Activated B cell treated with CpG ODN at 0.5 μM for 24 hours (primary cell): ENCODE data around the gene ZSCAN16. TPM values are rescaled to one million over a fixed set of nuclear protein-coding genes. Genes with fewer than 3 reads are reported as not detected.

ENCODE experiments used
- ATAC-seq: fragments of 200-7000 bp; cut with Tn5 transposase; one replicate; pipeline ENCODE4 v1.10.0; 2021; ENCODE audit warnings: low read depth, mild to moderate bottlenecking, moderate library complexity
- CTCF ChIA-PET: fragments of 350-600 bp; sonication (Branson Sonifier 250); formaldehyde crosslinking; loops from one replicate; lab custom pipeline; 2021; ENCODE audit warnings: antibody characterized with exemption; lab: Charles Lee
- POLR2A ChIA-PET: fragments of 350-600 bp; sonication (Branson Sonifier 250); formaldehyde crosslinking; loops from one replicate; lab custom pipeline; 2021; ENCODE audit warnings: antibody characterized with exemption; lab: Charles Lee
- DNase-seq: peaks from one replicate; pipeline ENCODE4 v3.0.0; 2022
- H3K27ac Mint-ChIP-seq: one replicate; pipeline ENCODE4 v1.8.0; 2020; ENCODE audit warnings: mixed read lengths
- H3K27me3 Mint-ChIP-seq: one replicate; pipeline ENCODE4 v1.8.0; 2021; ENCODE audit warnings: mixed read lengths
- H3K36me3 Mint-ChIP-seq: one replicate; pipeline ENCODE4 v1.8.0; 2021; ENCODE audit warnings: low read depth, mixed read lengths
- H3K4me1 Mint-ChIP-seq: one replicate; pipeline ENCODE4 v1.8.0; 2021; ENCODE audit warnings: mixed read lengths
- H3K4me3 Mint-ChIP-seq: one replicate; pipeline ENCODE4 v1.8.0; 2020; ENCODE audit warnings: mild to moderate bottlenecking, mixed read lengths
- H3K9me3 Mint-ChIP-seq: one replicate; pipeline ENCODE4 v1.8.0; 2020; ENCODE audit warnings: mixed read lengths
- intact Hi-C: fragments of 100-400 bp; cut with micrococcal nuclease; formaldehyde crosslinking; loops from one replicate; pipeline ENCODE4 v1.15.1; 2024
- total RNA-seq: library from RNA; stranded (reverse); gene quantifications from 2 replicates; pipeline ENCODE4 v1.2.3, GENCODE V29; 2022
- TF ChIP-seq, protein P1 (sequence below): fragments of 200-600 bp; IDR thresholded peaks from one replicate; pipeline ENCODE4 v1.8.0; 2022; ENCODE audit warnings: antibody characterized with exemption, mild to moderate bottlenecking

Gene ZSCAN16
- total RNA-seq, 1 donor from 2014 or later: 12.6 TPM

DNA sequence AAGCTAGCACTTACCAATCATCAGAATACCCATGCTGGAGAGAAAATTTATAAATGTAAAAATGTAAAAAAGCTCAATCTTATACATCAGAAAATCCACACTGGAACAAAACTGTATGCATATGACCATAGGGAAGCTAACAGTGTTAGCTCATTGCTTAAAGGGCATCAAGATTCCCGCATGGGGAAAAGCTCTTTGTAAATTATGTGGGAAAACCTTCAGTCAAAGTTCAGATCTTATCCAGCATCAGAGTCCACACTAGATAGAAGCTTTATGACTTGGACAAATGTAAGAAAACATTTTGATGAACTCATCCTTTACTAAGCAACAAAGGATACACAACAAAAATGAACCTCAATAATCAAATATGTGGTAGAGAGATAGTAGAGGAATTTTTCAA, 52.0 kb downstream of the ZSCAN16 start:
- TF ChIP-seq, protein P1, sequence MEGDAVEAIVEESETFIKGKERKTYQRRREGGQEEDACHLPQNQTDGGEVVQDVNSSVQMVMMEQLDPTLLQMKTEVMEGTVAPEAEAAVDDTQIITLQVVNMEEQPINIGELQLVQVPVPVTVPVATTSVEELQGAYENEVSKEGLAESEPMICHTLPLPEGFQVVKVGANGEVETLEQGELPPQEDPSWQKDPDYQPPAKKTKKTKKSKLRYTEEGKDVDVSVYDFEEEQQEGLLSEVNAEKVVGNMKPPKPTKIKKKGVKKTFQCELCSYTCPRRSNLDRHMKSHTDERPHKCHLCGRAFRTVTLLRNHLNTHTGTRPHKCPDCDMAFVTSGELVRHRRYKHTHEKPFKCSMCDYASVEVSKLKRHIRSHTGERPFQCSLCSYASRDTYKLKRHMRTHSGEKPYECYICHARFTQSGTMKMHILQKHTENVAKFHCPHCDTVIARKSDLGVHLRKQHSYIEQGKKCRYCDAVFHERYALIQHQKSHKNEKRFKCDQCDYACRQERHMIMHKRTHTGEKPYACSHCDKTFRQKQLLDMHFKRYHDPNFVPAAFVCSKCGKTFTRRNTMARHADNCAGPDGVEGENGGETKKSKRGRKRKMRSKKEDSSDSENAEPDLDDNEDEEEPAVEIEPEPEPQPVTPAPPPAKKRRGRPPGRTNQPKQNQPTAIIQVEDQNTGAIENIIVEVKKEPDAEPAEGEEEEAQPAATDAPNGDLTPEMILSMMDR: no peak
- intact Hi-C loops: no loop called here
- ChIA-PET CTCF (no interaction called here), POLR2A (no interaction called here)
- H3K4me1 Mint-ChIP-seq: no peaks in the 10 kb centered on the region
- DNase-seq (no peak), ATAC-seq (no peak)
- peaks cover 38% of the 10 kb centered on the region for H3K27me3 Mint-ChIP-seq
- H3K27ac Mint-ChIP-seq: no peak overlapping the region
- peaks cover 4% of the 10 kb centered on the region for H3K9me3 Mint-ChIP-seq
- H3K36me3 Mint-ChIP-seq: no peaks in the 10 kb centered on the region
- no peak overlapping the region for H3K4me3 Mint-ChIP-seq

Other genes starting within 250 kb of the ZSCAN16 start
- not detected in 2 replicates for gene OR2B2, start 212.2 kb upstream of the ZSCAN16 start, total RNA-seq
- not detected in 2 replicates for gene OR2B6, start 167.4 kb upstream of the ZSCAN16 start, total RNA-seq
- gene ZNF165, start 44.0 kb upstream of the ZSCAN16 start, total RNA-seq: 6.0 and 6.3 TPM in 2 replicates
- gene ZKSCAN8, start 17.3 kb downstream of the ZSCAN16 start, total RNA-seq: 38.9 and 40.2 TPM in 2 replicates
- 25.9 and 30.3 TPM in 2 replicates for gene ZSCAN9, start 100.7 kb downstream of the ZSCAN16 start, total RNA-seq
- gene ZKSCAN4, start 127.7 kb downstream of the ZSCAN16 start, total RNA-seq: 10.5 and 11.1 TPM in 2 replicates
- 0.29 and 0.35 TPM in 2 replicates for gene NKAPL, start 134.7 kb downstream of the ZSCAN16 start, total RNA-seq
- gene ZSCAN26, start 142.5 kb downstream of the ZSCAN16 start, total RNA-seq: 16.0 and 17.8 TPM in 2 replicates
- gene PGBD1, start 157.0 kb downstream of the ZSCAN16 start, total RNA-seq: 1.8 and 1.9 TPM in 2 replicates
- gene ZSCAN31, start 211.5 kb downstream of the ZSCAN16 start, total RNA-seq: 1.0 and 3.6 TPM in 2 replicates
- gene ZKSCAN3, start 225.3 kb downstream of the ZSCAN16 start, total RNA-seq: 5.6 and 6.3 TPM in 2 replicates